Prostate gland (tissue), 2 donors: Measurements from ENCODE around the gene CORO1C. TPM values are rescaled to one million over a fixed set of nuclear protein-coding genes. Genes with fewer than 3 reads are reported as not detected.
A peak's percentile ranks its signal among the peaks of the same experiment; 100 is the strongest.
"Not testable (repeated sequence)": the region's sequence is repeated elsewhere in the genome, so short reads cannot be mapped to it uniquely, and the experiment has no call there.

Experiments
- DNase-seq: peaks from one replicate; pipeline ENCODE4 v3.0.0-alpha.2; 2019; ENCODE audit warnings: low spot score
- H3K27ac ChIP-seq, 2 donors: fragments of 200-600 bp; sonication (generic); 2 replicates each; pipeline ENCODE4 v1.5.1; 2017 to 2019
- H3K27me3 ChIP-seq: fragments of 200-600 bp; sonication (generic); replicated peaks from 2 replicates; pipeline ENCODE4 v1.5.1; 2019; ENCODE audit not compliant: insufficient read depth
- H3K36me3 ChIP-seq, 2 donors: fragments of 200-600 bp; sonication (generic); 1 replicate in 1 of 2; 2 replicates in 1 of 2; pipeline versions ENCODE4 v1.5.1 to v1.8.1; 2017 to 2019
- H3K4me1 ChIP-seq: fragments of 200-600 bp; sonication (generic); replicated peaks from 2 replicates; pipeline ENCODE4 v1.5.1; 2019
- H3K4me3 ChIP-seq, 2 donors: fragments of 200-600 bp; sonication (generic); 2 replicates each; pipeline ENCODE4 v1.5.1; 2017 to 2019
- H3K9me3 ChIP-seq: fragments of 200-600 bp; sonication (generic); 2 replicates; pipeline ENCODE4 v1.5.1; 2017
- POLR2A ChIP-seq: fragments of 450-650 bp; IDR thresholded peaks from one replicate; pipeline ENCODE4 v1.6.1; 2016; ENCODE audit warnings: antibody characterized with exemption, mild to moderate bottlenecking
- POLR2AphosphoS5 ChIP-seq: sonication (generic); formaldehyde crosslinking; IDR thresholded peaks from one replicate; pipeline ENCODE4 v1.6.1; 2017; ENCODE audit warnings: antibody characterized with exemption
- WGBS: methylation state at CpG from one replicate; pipeline ENCODE4 v1.1.5; 2018; 5-methylcytosine and 5-hydroxymethylcytosine counted together
- intact Hi-C: fragments of 100-400 bp; cut with DNase I; formaldehyde crosslinking; loops from one replicate; pipeline ENCODE4 v1.14.2; 2022
- total RNA-seq, 2 donors: library from RNA; depleted of rRNA; stranded (reverse); fragments of >200 nt; gene quantifications; one replicate each; pipeline ENCODE4 v1.1.0, GENCODE V29; 2016
- TF ChIP-seq, protein P1 (sequence below), 4 experiments: fragments of 200-600 bp in 2 of 4; fragments of 450-650 bp in 2 of 4; sonication (generic) in 2 of 4; IDR thresholded peaks; 1 replicate in 3 of 4; 2 replicates in 1 of 4; pipeline ENCODE4 v1.5.1; 2016 to 2019; ENCODE audit warnings: antibody characterized with exemption in 4 of 4, mild to moderate bottlenecking in 2 of 4, moderate library complexity in 2 of 4

The CORO1C gene
- total RNA-seq, 2 donors from 2014 or later, result 34.9 to 105 TPM

DNA sequence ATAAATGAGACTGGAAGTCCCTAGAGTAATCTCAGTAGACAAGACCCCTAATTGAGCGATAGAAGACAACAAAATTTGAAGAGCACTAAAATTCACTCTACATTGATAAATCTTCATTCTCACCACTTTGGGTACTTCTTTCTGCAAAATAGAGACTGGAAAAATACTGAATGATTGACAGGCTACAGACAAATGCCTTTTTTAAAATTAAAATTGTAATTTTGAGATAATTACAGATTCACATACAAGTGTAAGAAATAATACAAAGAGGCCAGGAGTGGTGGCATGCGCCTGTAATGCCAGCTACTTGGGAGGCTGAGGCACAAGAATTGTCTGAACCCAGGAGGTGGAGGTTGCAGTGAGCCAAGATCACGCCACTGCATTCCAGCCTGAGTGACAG is 4.5 kb upstream of the CORO1C start:
- Histone ChIP-seq H3K4me3 (no peak overlapping the region), H3K27ac (no peak overlapping the region), H3K27me3 (no peaks in the 10 kb centered on the region), H3K9me3 (no peaks in the 10 kb centered on the region), H3K4me1 (no peaks in the 10 kb centered on the region), H3K36me3 (no peaks in the 10 kb centered on the region)
- DNase-seq, result no peak
- intact Hi-C loops, result no loop called here
- 87% methylated on average over 3 of the region's 3 CpGs for WGBS
- no peak for TF ChIP-seq POLR2AphosphoS5
- no peak for TF ChIP-seq POLR2A
- TF ChIP-seq, protein P1, sequence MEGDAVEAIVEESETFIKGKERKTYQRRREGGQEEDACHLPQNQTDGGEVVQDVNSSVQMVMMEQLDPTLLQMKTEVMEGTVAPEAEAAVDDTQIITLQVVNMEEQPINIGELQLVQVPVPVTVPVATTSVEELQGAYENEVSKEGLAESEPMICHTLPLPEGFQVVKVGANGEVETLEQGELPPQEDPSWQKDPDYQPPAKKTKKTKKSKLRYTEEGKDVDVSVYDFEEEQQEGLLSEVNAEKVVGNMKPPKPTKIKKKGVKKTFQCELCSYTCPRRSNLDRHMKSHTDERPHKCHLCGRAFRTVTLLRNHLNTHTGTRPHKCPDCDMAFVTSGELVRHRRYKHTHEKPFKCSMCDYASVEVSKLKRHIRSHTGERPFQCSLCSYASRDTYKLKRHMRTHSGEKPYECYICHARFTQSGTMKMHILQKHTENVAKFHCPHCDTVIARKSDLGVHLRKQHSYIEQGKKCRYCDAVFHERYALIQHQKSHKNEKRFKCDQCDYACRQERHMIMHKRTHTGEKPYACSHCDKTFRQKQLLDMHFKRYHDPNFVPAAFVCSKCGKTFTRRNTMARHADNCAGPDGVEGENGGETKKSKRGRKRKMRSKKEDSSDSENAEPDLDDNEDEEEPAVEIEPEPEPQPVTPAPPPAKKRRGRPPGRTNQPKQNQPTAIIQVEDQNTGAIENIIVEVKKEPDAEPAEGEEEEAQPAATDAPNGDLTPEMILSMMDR (IDR thresholded peaks at IDR 0.05), result no peak

DNA sequence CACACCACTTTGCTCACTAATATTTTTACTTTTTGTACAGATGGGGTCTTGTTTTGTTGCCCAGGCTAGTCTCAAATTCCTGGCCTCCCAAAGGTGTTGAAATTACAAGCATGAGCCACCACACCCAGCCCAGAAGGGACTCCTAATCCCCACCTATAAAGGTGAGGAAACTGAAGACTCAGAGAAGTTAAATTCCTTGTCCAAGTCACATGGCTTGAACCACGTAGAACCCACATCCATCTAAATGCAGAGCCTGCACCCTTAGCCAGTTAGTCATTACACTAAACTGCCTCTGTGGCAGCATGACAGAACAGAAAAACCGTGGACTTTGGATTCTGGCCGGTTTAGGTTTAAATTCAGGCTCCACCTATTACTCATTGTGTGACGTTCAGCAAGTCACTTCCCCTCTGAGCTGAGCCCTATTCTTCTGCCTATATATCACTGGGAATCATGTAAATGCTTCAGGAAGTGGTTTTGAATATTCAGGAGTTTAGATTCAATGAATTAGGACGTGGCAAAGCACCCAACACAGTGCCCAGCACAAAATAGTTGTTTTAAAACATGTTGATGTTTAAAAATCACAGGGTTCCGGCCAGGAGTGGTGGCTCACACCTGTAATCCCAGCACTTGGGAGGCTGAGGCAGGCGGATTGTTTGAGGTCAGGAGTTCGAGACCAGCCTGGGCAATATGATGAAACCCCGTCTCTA is 3.0 kb upstream of the CORO1C start:
- Histone ChIP-seq H3K27ac (no peak overlapping the region), H3K4me1 (no peaks in the 10 kb centered on the region), H3K27me3 (no peaks in the 10 kb centered on the region), H3K4me3 (no peak overlapping the region), H3K9me3 (no peaks in the 10 kb centered on the region), H3K36me3 (no peaks in the 10 kb centered on the region)
- DNase-seq, result no peak
- TF ChIP-seq POLR2AphosphoS5, result no peak
- no peak for TF ChIP-seq POLR2A
- TF ChIP-seq, protein P1 (IDR thresholded peaks at IDR 0.05), result no peak
- WGBS, result 47% methylated on average over 9 of the region's 9 CpGs
- intact Hi-C loops, result loop anchor here (5.0 kb wide), 4 partner anchors 38 to 167 kb away; partner anchors contain the start of gene SSH1

DNA sequence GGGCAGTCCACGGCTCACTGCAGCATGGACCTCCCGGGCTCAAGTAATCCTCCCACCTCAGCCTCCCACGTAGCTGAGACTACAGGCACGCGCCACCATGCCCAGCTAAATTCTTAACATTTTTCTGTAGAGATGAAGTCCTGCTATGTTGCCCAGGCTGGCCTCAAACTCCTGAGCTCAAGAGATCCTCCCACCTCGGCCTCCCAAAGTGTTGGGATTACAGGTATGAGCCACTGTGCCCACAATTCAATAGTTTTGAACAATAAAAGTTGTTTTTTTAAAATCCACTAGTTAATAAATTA is 1.9 kb upstream of the CORO1C start:
- H3K27me3 ChIP-seq, H3K27ac ChIP-seq, H3K4me3 ChIP-seq, H3K4me1 ChIP-seq, DNase-seq, H3K9me3 ChIP-seq, H3K36me3 ChIP-seq: not testable (repeated sequence)
- WGBS, result 97% methylated on average over 6 of the region's 6 CpGs
- intact Hi-C loops, result loop anchor here (5.0 kb wide), 4 partner anchors 39 to 166 kb away; partner anchors contain the start of gene SSH1

DNA sequence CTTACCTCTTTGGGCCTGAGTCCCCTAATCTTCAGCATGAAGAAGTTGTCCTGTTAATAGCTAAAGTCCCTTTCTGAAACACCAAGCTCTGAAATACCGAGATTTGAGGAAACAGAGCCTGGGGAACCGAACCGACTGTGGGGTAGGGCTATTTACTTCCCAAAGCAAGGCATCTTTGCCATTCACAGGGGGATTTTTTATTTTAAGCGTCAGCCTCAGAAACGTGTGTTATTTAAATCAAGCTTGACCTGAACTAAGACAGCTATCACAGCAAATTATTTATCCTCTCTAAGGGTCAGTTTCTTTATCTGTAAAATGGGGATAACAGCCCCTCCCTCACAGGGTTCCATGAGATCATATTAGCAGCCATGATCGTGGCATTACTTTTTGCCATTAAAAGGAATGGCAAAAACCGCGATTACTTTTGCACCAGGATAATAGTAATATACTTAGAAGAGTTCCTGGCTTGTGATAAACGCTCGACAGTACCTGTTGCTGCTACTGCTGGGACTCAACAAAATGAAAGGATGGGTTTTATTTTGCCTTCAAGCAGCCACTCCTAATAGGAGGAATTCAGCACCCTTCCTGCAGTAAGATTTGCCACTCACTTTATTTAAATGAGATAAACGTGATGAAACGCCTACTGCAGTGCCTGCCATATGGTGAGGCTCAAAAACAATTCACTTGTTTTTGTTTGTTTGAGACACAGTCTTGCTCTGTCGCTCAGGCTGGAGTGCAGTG is 1.3 kb upstream of the CORO1C start:
- 74% methylated on average over 13 of the region's 13 CpGs for WGBS
- no peaks in the 10 kb centered on the region for H3K27me3 ChIP-seq
- H3K4me3 ChIP-seq, result peak overlapping the region; percentile 94
- no peaks in the 10 kb centered on the region for H3K36me3 ChIP-seq
- peak overlapping the region; percentile 90 to 95 for H3K27ac ChIP-seq
- TF ChIP-seq POLR2A (no peak), POLR2AphosphoS5 (no peak)
- TF ChIP-seq, protein P1 (IDR thresholded peaks at IDR 0.05), result no peak
- no peaks in the 10 kb centered on the region for H3K9me3 ChIP-seq
- intact Hi-C loops, result loop anchor here (5.0 kb wide), 4 partner anchors 40 to 165 kb away; partner anchors contain the start of gene SSH1
- no peaks in the 10 kb centered on the region for H3K4me1 ChIP-seq
- no peak for DNase-seq

DNA sequence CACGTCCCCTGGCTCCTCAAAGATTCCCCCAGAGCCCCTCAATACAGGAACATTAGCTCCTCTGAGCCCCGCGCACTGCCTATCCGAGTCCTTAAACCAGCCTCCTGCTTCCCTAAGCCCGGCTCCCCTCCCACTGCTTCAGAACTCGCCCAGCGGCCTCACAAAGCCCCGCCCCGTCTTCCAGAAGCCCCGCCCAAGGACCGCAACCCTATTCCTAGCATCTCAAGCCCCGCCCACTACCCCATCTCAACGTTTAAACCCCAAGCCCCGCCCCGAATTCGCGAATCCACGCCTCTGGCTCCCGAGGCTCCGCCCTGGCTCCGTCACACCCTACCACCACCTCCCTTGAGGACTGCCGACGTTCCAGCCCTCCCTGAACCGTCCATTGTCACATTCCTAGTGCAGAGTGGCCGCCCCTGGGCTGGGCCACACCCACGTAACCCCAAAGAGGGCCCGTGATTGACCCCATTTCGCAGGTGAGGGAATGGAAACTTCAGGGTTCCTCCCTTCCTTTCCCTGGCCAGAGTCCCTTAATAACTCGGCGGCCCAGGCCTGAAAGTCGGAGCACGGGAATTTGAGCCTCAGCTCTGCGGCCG is 646 bp upstream of the CORO1C start:
- Histone ChIP-seq H3K4me3 (peak overlapping the region; percentile 94), H3K9me3 (no peaks in the 10 kb centered on the region), H3K27ac (peak overlapping the region; percentile 90 to 95), H3K4me1 (no peaks in the 10 kb centered on the region), H3K27me3 (no peaks in the 10 kb centered on the region), H3K36me3 (no peaks in the 10 kb centered on the region)
- intact Hi-C loops, result loop anchor here (1.0 to 5.0 kb wide), 6 partner anchors 40 to 165 kb away; partner anchors contain the start of gene SSH1
- TF ChIP-seq, protein P1 (IDR thresholded peaks at IDR 0.05), result no peak
- TF ChIP-seq POLR2A (peak; percentile 62), POLR2AphosphoS5 (peak; percentile 82)
- WGBS, result 4% methylated on average over 34 of the region's 34 CpGs
- DNase-seq, result peak; percentile 99
